Panc1 (cell line): ENCODE data around the gene NUDT3. TPM values are rescaled to one million over a fixed set of nuclear protein-coding genes. Genes with fewer than 3 reads are reported as not detected.

Source experiments
- ATAC-seq: fragments of 200-7000 bp; cut with Tn5 transposase; 2 replicates; pipeline ENCODE4 v1.9.1; 2020; ENCODE audit warnings: mild to moderate bottlenecking, moderate library complexity
- BruUV-seq: library from RNA; stranded (reverse); fragments of 400-500 nt; replicated peaks from 2 replicates; lab custom pipeline; 2021; lab: Mats Ljungman, UMichigan
- CTCF ChIA-PET: fragments of 300-600 bp; sonication (Branson Sonifier 250); formaldehyde crosslinking; loops from one replicate; lab custom pipeline; 2022; ENCODE audit warnings: antibody characterized with exemption; lab: Charles Lee
- POLR2A ChIA-PET: fragments of 300-600 bp; sonication (Branson Sonifier 250); formaldehyde crosslinking; loops from one replicate; lab custom pipeline; 2022; ENCODE audit warnings: antibody characterized with exemption; lab: Charles Lee
- DNase-seq: peaks from one replicate; pipeline ENCODE4 v3.0.0-alpha.2; 2010; ENCODE audit warnings: low read depth, low spot score
- H3K27ac ChIP-seq: 2 replicates; pipeline ENCODE4 v1.5.1; 2011; ENCODE audit warnings: mild to moderate bottlenecking, low read length, inconsistent platforms
- H3K27me3 ChIP-seq: fragments of 200-500 bp; sonication (Bioruptor generic); 2 replicates; pipeline ENCODE4 v1.6.0; 2014; ENCODE audit warnings: low read length, inconsistent platforms; ENCODE audit not compliant: control insufficient read depth, insufficient read depth
- H3K36me3 ChIP-seq: fragments of 200-500 bp; sonication (Bioruptor generic); 2 replicates; pipeline ENCODE4 v1.5.1; 2014; ENCODE audit warnings: inconsistent platforms, mild to moderate bottlenecking, low read length, moderate library complexity; ENCODE audit not compliant: control insufficient read depth, insufficient read depth
- H3K4me1 ChIP-seq: 2 replicates; pipeline ENCODE4 v1.5.1; 2011; ENCODE audit warnings: inconsistent platforms, mild to moderate bottlenecking, low read length, moderate library complexity; ENCODE audit not compliant: control insufficient read depth, insufficient read depth
- H3K4me3 ChIP-seq, 2 experiments: 2 replicates each; pipeline ENCODE4 v1.5.1; 2011 to 2012; ENCODE audit warnings: low read depth in 2 of 2, low read length in 2 of 2, mild to moderate bottlenecking in 2 of 2, inconsistent platforms in 1 of 2, moderate library complexity in 1 of 2
- H3K9me3 ChIP-seq: fragments of 200-500 bp; sonication (Bioruptor generic); 2 replicates; pipeline ENCODE4 v1.5.1; 2014; ENCODE audit warnings: low read depth, mild to moderate bottlenecking, inconsistent platforms, low read length, moderate library complexity; ENCODE audit not compliant: control insufficient read depth, insufficient read depth
- POLR2AphosphoS5 ChIP-seq: IDR thresholded peaks from 2 replicates; pipeline ENCODE4 v1.6.1; 2012; ENCODE audit warnings: mild to moderate bottlenecking, low read depth, low read length, moderate library complexity
- REST ChIP-seq, 2 experiments: IDR thresholded peaks; 2 replicates each; pipeline ENCODE4 v1.6.1; 2011 to 2012; ENCODE audit warnings: low read depth in 2 of 2, control low read depth in 1 of 2, low read length in 1 of 2, mild to moderate bottlenecking in 1 of 2, moderate library complexity in 1 of 2; ENCODE audit not compliant: insufficient read depth in 1 of 2
- SIN3A ChIP-seq: IDR thresholded peaks from 2 replicates; pipeline ENCODE4 v1.6.1; 2012; ENCODE audit warnings: low read depth, mild to moderate bottlenecking, low read length, moderate library complexity, borderline replicate concordance; ENCODE audit not compliant: insufficient read depth
- TCF7L2 ChIP-seq: IDR thresholded peaks from 2 replicates; pipeline ENCODE4 v1.6.1; 2011; ENCODE audit warnings: mild to moderate bottlenecking, low read depth, low read length, inconsistent platforms
- in situ Hi-C: cut with HindIII; loops from 2 replicates; pipeline ENCODE4 v1.10.0; 2016; ENCODE audit warnings: low sequenced_read_pairs, low pct_unique_long_range_greater_than_20kb
- intact Hi-C: fragments of 100-400 bp; cut with micrococcal nuclease; formaldehyde crosslinking; loops from one replicate; pipeline ENCODE4 v1.10.0; 2022; ENCODE audit not compliant: unreplicated experiment
- total RNA-seq: library from RNA; stranded (reverse); gene quantifications from one replicate; pipeline ENCODE4 v1.2.1, GENCODE V29; 2021; ENCODE audit not compliant: unreplicated experiment
- TF ChIP-seq, protein P1 (sequence below): fragments of 450-650 bp; IDR thresholded peaks from 2 replicates; pipeline ENCODE4 v1.5.1; 2017; ENCODE audit warnings: mild to moderate bottlenecking

The NUDT3 gene
- total RNA-seq, 1 experiment from 2014 or later, result 25.9 TPM

DNA sequence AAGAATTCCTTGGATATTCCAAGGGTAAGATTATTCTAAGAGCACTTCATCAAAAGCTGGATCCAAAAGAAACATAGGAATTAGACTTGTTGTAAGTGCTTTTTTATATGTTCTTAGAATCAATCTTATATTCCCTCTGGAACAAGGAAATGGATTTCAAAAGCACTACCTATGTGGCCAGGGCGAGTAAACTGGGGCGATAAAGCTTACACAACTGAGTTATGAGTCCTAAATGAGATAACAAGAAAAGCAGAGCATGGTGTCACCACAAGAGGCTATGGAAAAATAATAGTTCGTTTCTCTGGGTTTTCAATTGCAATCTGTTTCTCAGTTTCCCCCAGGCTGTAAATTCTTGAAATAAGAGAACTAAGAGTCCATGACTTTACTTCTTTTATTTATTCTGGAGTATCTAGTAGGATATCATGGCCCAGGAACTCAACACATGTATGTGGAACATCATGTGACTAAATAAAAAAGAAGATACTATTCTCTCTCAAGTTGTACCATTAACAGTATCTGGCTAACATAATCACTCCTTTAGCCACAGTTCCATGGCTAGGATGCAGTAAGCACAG is 51.5 kb downstream of the NUDT3 start:
- in situ Hi-C loops, result no loop called here
- no peak for TF ChIP-seq SIN3A
- no peak for TF ChIP-seq POLR2AphosphoS5
- no peak for TF ChIP-seq TCF7L2
- TF ChIP-seq, protein P1, sequence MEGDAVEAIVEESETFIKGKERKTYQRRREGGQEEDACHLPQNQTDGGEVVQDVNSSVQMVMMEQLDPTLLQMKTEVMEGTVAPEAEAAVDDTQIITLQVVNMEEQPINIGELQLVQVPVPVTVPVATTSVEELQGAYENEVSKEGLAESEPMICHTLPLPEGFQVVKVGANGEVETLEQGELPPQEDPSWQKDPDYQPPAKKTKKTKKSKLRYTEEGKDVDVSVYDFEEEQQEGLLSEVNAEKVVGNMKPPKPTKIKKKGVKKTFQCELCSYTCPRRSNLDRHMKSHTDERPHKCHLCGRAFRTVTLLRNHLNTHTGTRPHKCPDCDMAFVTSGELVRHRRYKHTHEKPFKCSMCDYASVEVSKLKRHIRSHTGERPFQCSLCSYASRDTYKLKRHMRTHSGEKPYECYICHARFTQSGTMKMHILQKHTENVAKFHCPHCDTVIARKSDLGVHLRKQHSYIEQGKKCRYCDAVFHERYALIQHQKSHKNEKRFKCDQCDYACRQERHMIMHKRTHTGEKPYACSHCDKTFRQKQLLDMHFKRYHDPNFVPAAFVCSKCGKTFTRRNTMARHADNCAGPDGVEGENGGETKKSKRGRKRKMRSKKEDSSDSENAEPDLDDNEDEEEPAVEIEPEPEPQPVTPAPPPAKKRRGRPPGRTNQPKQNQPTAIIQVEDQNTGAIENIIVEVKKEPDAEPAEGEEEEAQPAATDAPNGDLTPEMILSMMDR, result no peak
- TF ChIP-seq REST (IDR thresholded peaks at IDR 0.05; ENCODE audit: insufficient read depth in 1 of 2, low read depth in 2 of 2, low read length in 1 of 2), result no peak
- no TSS peak for BruUV-seq
- H3K27me3 ChIP-seq, result no peaks in the 10 kb centered on the region
- no peaks in the 10 kb centered on the region for H3K9me3 ChIP-seq
- H3K4me1 ChIP-seq, result 0 out of 2 replicates have a peak, but pooled peaks cover 6% of the 10 kb centered on the region
- ChIA-PET POLR2A (no interaction called here), CTCF (no interaction called here)
- no peak overlapping the region for H3K4me3 ChIP-seq
- no peak overlapping the region for H3K27ac ChIP-seq
- no peaks in the 10 kb centered on the region for H3K36me3 ChIP-seq
- intact Hi-C loops, result no loop called here
- ATAC-seq (no peak), DNase-seq (no peak)

DNA sequence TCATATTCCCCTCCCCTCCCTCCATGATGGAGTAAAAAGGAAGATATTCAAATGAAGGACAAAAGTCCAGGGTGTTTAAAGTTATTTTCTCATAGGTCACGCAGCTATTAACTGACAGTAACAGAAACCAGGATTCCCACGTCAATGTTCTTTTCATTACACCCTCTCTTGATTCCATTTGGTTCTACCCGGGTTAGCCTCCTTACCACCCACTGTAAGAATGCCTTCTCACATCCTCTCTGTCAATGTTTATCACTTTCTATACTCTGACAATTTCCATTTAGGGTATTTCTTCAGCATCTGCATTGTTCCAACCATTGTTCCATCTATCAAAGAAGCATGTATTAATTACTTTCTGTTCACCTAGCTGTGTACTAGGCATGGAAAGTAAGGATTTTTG is 52.1 kb downstream of the NUDT3 start:
- in situ Hi-C loops, result no loop called here
- TF ChIP-seq TCF7L2 (no peak), POLR2AphosphoS5 (no peak), SIN3A (no peak), REST (IDR thresholded peaks at IDR 0.05; ENCODE audit: insufficient read depth in 1 of 2, low read depth in 2 of 2, low read length in 1 of 2) (no peak)
- TF ChIP-seq, protein P1, result no peak
- intact Hi-C loops, result no loop called here
- Histone ChIP-seq H3K4me1 (0 out of 2 replicates have a peak, but pooled peaks cover 6% of the 10 kb centered on the region), H3K27ac (no peak overlapping the region), H3K4me3 (no peak overlapping the region), H3K36me3 (0 out of 2 replicates have a peak, but pooled peaks cover 2% of the 10 kb centered on the region), H3K9me3 (no peaks in the 10 kb centered on the region), H3K27me3 (no peaks in the 10 kb centered on the region)
- DNase-seq (no peak), ATAC-seq (no peak)
- POLR2A ChIA-PET, result interaction anchor here (0.5 kb wide), 1 partner anchor 66 kb away, joined by 3 read pairs; no protein-coding TSS in a partner anchor
- no TSS peak for BruUV-seq
- CTCF ChIA-PET, result no interaction called here
